Amygdala (tissue), 56 donors: ENCODE data around the gene ELMO3.

Source experiments
- DNase-seq, 56 donors: peaks; one replicate each; lab custom pipeline; 2025; lab: John Stamatoyannopoulos, UW

Gene ELMO3

DNA sequence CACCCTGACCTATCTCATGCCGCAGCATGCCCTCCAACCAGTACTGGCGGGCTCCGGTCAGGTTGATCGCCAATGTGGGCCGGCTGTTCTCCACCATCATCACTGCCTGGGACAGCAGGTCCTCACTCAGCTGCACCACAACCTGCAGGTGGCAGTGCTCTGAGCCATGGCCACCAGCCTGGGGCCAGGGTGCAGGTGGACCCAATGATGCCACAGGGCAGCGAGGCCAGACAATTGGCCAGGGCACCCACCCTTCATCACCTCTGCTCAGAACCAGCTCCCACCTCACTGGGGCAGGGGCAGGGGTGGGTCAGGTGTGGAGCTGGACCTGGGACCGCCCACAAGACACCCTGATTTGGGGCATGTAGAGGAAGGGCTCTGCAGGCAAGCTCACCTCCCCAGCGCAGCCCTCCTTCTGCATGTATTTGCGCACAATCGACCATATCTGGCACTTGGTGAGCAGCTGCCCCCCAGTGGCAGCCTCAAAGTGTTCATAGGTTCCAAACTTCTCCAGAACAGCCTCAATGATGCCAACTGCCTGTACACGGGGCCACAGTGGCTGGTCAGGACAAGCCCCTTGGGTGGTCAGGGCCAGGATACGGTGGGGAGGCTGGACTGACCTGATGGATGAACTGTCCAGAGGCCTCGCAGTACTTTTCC, 19.4 kb upstream of the ELMO3 start:
- DNase-seq: no peak

DNA sequence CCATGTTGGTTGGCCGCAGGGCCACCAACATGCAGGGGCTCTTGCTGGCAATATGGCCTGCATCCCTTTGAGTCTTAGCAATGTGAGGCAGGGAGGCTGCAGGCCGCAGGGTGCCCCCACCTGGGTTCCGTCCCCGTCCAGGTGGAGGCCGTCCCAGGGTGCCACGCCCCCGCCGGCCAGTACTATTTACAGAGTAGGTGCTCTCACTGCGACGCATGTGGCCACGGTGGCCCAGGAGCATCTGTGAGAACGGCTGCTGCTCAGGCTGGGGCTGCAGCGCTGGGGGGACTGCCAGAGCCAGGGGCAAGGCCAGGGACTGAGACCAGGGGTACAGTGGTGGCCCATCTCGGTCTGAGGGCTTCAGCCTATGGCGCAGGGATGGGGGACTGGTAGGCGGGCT, 18.8 kb upstream of the ELMO3 start:
- no peak for DNase-seq

DNA sequence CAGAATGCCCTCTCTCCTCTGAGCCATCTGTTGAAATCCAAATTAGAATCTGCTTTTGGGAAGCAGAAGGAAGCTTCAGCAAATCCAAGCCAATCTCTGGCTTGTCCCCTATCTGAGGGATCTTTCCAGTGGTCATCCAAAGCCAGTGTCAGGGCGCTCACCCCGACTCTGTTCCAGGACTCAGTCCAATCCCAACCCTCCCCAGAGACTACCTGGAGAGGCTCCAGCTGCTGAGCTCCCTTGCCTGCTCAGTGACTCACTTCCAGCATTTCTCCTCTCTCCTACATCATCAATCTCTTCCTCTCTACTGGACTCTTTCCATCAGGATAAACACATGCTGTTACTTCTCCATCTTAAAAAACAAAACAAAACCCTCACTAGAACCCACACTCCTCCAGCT, 17.6 kb upstream of the ELMO3 start:
- peak in 1 of 56 donors; percentile 27 for DNase-seq

DNA sequence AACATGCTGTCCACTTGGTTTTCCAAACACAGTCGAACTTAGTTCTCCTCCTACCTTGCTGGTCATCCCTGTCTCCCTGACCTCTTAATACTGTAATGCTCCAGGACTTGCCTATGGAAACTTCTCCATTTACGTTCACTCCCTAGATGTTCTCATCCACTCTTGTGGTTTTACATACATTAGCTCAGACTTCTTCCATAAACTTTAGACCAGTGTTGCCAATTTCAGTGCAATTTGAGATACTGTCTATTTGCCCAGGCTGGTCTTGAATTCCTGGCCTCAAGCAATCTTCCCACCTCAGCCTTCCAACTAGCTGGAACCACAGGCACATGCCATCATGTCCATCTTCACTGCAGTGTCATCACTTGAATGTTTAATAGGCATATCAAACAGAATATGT, 16.6 kb upstream of the ELMO3 start:
- DNase-seq: no peak

DNA sequence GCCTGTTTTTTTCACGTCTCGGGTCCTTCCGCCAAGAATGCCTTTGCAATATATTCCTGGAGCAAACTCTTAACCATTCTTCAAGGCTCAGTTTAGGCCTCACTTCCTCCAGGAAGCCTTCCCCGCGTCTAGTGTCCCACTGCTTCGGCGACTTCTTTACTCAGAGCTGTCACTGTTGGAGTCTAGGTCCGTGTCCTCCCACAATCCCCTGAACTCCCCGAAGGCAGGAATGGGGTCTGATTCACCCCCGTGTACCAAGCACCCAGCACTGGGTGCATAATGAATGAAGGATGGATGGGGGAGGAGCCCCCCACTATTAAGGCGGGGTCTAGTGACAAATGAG, 15.7 kb upstream of the ELMO3 start:
- no peak for DNase-seq

DNA sequence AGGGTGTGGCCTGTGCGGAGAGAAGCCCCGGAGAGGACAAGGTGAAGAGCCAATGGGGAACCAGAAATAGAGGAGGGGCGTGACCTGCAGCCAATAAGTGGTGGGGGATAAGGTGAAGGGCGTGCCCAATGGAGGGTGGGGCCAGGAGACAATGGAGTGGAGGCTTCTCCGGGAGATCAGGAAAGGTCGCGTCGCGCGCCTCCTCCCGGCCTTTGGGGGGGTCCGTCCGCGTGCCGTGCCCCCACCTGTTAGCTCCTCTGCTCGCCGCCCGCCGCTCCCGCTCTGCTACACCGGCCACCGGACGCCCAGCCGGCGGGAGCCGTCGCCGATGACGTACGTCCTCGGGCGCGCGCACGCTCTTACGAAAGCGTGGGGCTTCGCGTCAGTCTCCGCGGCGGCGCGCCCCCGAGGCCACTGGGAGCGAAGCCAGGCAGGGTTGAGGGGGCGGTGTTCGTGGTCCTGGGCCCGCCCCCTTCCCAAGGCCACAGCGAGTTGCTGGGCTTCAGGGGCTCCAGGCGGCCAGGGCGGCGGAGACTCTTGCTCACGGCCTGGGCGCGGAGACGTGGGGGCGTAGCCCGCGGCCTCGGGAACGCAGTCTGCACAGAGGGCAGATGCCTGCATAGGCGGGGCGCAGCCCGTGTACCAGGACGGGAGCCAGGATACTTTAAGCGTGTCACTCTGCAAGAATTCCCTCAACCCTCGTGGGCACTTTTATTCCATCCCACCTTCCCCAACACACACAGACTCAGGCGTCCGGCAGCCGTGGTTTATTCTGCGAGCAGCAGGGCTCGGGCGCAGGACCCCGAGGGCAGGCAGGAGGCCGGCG, 15.1 kb upstream of the ELMO3 start, which contains the start of gene MATCAP1:
MATCAP1 (minus strand) TSS at position 337 of the 826 bp plus-strand sequence. CDS start 3,353 bp downstream, outside the sequence.
- DNase-seq: peak in 55 of 56 donors; percentile 78 to 98 (median 93)

DNA sequence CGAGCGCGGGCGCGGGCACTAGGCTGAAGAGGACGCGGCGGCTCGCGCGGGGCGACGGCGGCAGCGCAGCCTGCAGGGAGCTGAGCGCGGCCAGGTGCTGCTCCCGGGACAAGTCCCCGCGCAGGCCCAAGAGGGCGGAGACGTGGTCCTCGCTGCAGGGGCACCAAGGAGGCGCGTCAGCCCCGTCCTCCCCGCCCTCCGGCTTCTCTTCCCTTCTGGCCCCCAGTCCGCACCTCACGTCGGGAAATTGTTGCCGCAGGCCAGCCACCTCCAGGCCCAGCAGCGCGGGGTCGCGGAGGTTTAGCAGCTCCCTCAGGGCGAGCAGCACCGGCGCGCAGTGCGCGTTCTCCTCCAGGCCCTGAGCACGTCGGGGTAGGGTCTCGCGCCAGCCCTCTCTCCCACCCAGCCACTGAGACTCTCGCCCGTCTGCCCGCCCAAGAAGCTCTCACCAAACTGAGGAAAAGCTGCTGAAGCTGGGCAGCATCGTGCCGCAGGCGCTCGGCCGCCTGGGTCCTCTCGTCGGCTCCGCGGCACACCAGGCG, 14.4 kb upstream of the ELMO3 start:
- peak in 1 of 56 donors; percentile 52 for DNase-seq

DNA sequence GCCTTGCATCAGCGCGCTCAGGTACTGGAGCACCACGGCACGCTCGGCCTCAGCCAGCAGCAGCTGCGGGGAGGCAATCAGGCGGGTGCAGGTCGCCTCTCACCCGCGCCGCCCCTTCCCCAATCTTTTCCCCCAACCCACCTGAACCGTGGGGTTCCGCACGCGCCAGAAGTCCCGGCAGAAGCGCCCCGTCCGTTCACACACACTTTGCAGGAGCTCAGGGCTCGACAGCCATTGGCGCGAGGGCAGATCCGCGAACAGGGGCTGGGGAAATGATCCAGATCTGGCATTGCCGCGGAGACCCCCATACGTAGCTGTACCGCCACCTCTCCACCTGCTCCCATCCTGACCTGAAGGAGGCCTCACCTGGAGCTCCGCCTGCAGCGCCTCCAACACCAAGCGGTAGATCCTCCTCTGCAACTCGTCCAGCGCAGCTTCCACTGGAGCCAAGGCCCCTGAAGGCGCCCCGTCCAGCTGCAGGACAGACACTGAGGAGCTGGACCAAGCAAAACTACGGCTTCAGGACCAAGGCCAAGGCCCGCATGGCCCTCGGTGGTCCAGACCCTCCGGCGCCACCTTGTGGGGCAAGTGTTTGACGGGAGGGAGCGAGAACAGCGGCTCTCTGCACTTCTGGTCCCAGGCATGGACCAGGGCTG, 13.8 kb upstream of the ELMO3 start:
- peak in 53 of 56 donors; percentile 11 to 89 (median 66) for DNase-seq

DNA sequence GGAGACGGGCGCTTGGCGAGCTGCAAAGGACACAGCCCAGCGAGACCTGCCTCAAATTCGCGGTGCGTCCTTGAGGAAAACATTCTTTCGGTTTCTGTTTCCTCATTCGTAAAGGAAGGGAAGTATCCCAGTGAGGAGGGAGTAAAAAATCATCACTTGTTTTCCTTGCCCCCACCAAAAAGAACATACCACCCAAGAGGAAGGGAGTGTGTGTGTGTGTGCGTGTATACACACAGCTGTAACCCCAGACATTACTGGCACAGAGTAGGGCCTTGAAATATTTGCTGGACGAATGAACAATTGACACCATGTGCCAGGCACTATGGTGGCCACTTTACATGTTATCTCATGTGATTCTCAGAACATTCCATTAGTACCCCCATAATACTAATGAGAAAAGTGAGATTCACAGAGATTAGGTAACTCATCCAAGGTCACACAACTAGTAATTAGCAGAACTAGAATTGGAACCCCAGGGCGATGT, 13.2 kb upstream of the ELMO3 start:
- DNase-seq: no peak

DNA sequence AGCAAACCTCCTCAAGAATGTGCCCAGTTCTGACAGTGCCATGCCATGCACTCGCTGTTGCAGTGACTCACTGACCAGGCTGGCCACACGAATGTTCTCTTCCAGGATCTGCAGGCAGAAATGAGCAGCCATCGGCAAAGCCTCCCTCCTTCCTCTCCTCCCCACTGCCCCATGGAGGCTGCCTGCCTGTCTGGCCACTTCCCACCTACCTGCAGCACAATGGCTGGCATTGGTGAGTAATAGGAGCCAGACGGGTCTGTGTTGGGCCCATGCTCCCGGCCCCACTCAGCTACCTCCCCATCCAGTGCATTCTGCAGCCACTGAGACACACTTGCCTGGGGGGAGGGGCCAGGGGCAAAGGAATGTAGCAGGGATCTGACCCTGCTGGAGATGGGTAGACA, 12.4 kb upstream of the ELMO3 start:
- no peak for DNase-seq

DNA sequence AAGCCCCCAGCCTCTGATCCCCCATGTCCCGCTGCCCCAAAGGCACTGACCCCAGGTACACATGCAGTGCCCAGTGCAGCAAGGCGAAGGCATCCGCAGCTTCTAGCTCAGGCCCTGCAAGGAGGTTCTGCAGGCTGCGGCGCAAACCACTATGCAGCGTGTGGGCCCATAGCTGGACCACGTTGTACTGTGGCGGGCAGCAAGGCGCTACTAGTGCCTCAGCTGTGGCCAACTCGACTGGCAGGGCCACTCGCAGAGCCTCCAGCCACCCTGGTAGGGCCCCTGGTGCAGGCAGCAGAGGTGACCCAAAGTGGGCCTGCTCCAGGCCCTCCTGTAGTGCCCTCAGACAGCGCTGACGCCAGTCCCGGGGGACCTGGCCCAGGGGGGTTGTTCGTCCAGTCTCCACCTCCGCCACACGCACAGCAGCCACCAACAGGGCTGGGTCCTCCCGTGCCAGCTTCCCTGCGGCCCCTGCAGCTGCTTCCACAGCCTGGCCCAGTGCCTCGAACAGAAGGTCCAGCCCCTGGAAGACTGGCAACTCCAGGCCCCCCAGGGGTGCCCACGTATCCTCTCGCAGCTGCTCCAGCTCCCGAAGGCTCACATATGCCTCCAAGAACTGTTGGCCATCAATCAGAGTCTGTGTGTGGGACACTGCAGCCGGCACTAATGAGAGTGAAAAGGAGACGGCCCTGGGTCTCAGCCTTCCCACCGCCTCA, 11.6 kb upstream of the ELMO3 start:
- DNase-seq: no peak

DNA sequence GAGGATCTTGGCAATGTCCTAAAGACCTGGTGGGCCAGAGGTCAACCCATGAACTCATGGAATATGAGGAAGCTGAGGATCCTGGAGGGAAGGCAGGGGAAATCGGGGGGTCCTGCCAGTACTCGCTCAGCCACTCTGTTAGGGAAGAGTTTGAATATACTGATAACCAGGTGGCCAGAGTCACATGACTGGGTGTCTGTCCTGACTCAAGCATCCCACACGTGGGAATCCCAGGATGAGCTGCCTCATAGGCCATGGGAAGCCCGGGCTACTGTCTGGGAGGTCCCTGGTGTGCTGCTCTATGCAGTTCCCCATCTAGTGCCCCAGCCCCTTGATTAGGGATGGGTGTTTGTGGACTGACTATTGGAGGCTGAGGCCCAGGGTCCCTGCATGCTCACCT, 10.6 kb upstream of the ELMO3 start:
- no peak for DNase-seq

DNA sequence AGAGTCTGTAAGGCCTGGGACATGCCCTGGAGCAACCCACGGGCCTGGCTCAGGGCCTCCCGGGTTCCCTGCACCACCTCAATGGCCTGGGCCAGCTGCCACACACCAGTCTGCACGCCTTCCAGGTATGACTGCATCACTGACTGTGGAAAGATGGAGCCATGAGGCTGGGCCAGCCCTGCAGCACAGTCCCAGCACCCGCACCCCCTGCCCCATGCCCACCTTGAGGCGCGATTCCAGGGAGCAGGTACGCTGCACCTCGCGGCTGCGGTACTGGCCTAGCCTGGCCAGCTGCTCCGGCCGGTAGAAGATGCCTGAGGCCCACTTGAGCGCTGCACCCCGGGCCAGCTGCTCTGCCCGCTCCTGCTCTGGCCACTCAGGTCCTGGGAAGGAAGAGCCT, 10.1 kb upstream of the ELMO3 start:
- DNase-seq: no peak

DNA sequence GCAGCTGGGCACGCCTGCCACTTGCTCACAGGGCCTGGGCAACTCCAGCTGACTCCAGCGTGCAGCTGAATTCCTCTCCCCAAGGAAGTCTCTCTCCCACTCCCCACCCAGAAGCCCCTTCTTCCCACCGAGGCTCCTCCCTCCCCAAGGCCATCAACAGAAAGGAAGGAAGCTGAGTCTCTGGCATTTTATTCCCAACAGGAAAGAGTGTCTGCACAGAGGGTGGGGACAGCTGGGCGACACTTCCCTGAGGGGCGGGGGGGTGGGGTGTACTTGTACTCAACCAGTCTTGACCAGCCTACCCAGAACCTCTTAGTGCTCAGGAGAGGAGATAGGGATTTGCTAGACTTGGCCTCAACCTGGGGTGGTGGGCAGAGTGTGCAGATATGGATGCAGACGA, 8.9 kb upstream of the ELMO3 start, which contains the start of gene EXOC3L1:
EXOC3L1 (minus strand) TSS at position 96 of the 400 bp plus-strand sequence. CDS start 460 bp downstream, outside the sequence.
- no peak for DNase-seq

DNA sequence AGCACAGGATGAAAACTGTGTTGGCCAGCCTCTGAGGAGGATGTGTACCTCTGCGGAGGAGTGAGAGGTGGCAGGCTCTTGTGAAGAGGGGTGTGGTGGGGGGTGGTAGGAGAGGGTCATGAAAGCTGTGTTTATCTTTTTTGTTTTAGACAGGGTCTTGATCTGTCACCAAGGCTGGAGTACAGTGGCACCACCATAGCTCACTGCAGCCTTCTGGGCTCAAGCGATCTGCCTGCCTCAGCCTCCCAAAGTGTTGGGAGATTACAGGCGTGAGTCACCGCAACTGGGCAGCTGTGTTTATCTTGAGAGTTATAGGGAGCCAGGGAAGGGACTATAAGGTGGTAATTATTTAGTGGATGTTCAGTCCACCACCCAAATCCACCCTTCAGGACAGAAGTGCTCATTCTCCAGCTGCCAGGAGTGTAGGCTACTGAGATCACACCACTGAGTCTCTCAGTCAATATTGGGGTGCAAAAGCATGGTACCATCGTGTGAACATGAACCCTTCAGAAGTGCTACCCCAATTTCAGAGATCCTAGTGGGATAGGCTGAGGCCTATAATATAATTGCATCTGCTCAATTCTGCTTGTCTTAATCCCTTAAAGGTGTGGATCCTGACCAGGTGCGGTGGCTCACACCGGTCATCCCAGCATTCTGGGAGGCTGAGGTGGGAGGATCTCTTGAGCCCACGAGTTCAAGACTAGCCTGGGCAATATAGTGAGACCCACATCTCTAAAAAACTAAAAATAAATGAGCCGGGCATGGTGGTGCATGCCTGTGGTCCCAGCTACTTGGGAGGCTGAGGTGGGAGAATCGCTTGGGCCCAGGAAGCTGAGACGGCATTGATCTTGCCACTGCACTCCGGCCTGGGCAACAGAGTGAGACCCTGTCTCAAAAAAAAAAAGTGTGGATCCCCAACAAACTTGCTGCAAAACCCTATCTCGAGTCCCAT, 8.2 kb upstream of the ELMO3 start:
- DNase-seq: no peak

DNA sequence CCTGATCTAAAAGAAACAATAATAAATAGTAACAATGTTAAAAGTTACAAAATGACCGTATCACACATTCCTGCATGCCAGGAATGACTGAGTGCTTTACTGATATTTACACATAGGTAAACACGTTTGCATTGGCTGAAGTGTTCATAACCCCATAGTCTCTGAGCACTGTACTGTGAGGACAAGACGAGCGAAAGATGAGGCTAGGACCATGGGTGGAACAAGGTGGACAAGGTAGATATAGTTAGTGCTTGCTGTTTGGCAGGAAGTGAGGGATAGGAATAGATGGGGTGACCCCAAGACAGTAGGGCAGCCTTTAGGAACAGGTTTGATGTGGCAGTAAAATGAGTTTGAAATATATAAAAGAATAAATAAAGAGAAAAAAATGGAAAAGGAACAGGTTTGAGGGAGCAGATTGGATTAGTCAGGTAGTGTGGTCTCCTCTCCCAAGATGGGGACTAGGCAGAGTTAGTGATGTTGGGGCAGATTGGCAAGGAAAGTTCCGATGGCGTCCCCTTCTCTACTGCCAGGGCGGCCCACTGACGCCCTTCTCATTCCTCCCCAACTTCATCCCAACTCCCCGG, 7.4 kb upstream of the ELMO3 start:
- DNase-seq: no peak

DNA sequence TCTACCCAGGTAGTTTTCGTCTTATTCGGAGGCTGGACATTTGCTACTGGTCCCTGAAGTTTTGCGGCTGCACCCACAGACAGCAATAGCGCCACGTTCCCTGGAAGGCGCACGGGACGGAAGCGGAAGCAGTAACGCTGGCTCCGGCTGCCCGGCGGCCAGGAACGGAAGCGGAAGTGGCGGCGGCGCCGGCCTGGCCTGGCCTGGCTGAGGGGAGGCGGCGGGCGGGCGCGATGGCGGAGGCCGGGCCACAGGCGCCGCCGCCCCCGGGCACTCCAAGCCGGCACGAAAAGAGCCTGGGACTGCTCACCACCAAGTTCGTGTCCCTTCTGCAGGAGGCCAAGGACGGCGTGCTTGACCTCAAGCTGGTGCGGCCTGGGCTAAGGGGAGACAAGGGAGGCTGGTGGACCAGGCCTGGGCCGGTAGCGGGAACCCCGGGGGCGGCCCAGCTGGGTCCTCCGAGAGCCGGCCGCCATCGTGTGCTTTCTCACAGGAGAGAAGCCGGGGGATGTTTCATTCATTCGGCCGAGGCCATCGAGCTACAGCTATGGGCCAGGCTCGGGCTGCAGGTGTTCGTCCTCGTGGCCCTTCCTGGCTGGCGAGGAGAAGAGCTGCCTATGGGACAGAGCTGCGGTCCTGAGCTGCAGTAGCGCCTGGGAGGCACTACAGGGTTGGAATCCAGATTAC, 6.8 kb upstream of the ELMO3 start, which contains the start of gene E2F4:
E2F4 (plus strand) TSS at position 161 of the 687 bp plus-strand sequence; CDS start at position 234, 73 bp downstream.
- peak; percentile 55 to 96 (median 86) for DNase-seq

DNA sequence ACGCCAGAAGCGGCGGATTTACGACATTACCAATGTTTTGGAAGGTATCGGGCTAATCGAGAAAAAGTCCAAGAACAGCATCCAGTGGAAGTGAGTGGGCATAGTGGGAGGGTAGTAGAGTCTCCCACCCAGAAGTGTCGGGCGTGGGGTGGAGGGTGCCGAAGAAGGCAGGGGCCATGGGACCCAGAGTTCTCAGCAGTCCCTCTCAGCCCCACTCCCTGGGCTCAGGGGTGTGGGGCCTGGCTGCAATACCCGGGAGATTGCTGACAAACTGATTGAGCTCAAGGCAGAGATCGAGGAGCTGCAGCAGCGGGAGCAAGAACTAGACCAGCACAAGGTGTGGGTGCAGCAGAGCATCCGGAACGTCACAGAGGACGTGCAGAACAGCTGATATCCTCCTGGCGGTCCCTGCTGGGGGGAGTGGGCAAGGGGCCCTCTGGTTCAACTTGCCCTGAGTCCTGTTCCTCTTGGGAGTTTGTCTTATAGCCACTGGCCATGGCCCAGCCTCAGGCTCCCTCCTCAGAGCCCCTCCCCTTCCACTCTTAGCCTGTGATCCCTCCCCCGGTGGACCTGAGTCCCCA, 6.1 kb upstream of the ELMO3 start:
- DNase-seq: no peak
